ENCODE measurements around the gene LCN6.

DNA sequence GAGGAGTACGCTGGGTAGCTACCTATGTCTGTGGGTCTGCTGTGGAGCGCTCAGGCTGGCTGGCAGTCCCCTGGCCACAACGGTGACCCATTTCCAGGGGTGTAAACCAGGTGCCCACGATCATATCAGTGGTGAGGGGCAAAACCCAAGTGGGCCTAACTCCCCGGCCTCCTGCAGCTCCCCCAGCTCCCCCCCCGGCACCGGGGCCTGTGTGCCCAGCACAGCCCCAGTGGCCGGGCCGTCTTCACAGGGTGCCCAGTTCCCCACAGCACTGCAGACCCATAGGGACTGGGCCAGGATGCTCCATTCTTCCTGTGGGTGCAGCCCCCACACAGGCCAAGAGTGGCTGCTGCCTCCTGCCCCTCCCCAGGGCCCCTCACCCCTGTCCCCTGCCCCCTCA lies 10.7 kb upstream of the LCN6 start:
- TF ChIP-seq, protein P1, sequence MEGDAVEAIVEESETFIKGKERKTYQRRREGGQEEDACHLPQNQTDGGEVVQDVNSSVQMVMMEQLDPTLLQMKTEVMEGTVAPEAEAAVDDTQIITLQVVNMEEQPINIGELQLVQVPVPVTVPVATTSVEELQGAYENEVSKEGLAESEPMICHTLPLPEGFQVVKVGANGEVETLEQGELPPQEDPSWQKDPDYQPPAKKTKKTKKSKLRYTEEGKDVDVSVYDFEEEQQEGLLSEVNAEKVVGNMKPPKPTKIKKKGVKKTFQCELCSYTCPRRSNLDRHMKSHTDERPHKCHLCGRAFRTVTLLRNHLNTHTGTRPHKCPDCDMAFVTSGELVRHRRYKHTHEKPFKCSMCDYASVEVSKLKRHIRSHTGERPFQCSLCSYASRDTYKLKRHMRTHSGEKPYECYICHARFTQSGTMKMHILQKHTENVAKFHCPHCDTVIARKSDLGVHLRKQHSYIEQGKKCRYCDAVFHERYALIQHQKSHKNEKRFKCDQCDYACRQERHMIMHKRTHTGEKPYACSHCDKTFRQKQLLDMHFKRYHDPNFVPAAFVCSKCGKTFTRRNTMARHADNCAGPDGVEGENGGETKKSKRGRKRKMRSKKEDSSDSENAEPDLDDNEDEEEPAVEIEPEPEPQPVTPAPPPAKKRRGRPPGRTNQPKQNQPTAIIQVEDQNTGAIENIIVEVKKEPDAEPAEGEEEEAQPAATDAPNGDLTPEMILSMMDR (IDR thresholded peaks at IDR 0.05; ENCODE audit: low read length) = no peak
- TF ChIP-seq EZH2 (optimal IDR thresholded peaks at IDR 0.05; ENCODE audit: low read depth, low read length) = no peak
